Esophagus muscularis mucosa (tissue), 4 donors: ENCODE results near the gene KIAA0513. TPM values are rescaled to one million over a fixed set of nuclear protein-coding genes. Genes with fewer than 3 reads are reported as not detected.

Experiments
- DNase-seq: peaks from one replicate; pipeline ENCODE4 v3.0.0-alpha.2; 2017; ENCODE audit errors: extremely low spot score
- H3K27ac ChIP-seq, 4 donors: fragments of 200-600 bp; sonication (generic); replicated peaks in 1 of 4; 1 replicate in 3 of 4; 2 replicates in 1 of 4; pipeline ENCODE4 v1.5.1; 2016 to 2019; ENCODE audit warnings: mild to moderate bottlenecking in 1 of 4
- H3K27me3 ChIP-seq, 4 donors: fragments of 200-600 bp; sonication (generic); one replicate each; pipeline versions ENCODE4 v1.5.1 to v1.6.0; 2016 to 2019
- H3K36me3 ChIP-seq, 4 donors: fragments of 200-600 bp; sonication (generic); one replicate each; pipeline ENCODE4 v1.5.1; 2016 to 2019
- H3K4me1 ChIP-seq, 4 donors: fragments of 200-600 bp; sonication (generic); one replicate each; pipeline ENCODE4 v1.5.1; 2016 to 2019
- H3K4me3 ChIP-seq, 4 donors: fragments of 200-600 bp; sonication (generic); 1 replicate in 2 of 4; 2 replicates in 2 of 4; pipeline ENCODE4 v1.5.1; 2016 to 2019; ENCODE audit warnings: mild to moderate bottlenecking in 4 of 4, moderate library complexity in 1 of 4
- H3K9me3 ChIP-seq, 4 donors: fragments of 200-600 bp; sonication (generic); 1 replicate in 3 of 4; 2 replicates in 1 of 4; pipeline ENCODE4 v1.5.1; 2016 to 2019
- EP300 ChIP-seq: sonication (generic); formaldehyde crosslinking; IDR thresholded peaks from one replicate; pipeline ENCODE4 v1.6.1; 2017; ENCODE audit warnings: antibody characterized with exemption
- POLR2A ChIP-seq: fragments of 450-650 bp; IDR thresholded peaks from one replicate; pipeline ENCODE4 v1.6.1; 2017; ENCODE audit warnings: antibody characterized with exemption, moderate library complexity, mild to moderate bottlenecking, low read depth
- POLR2AphosphoS5 ChIP-seq, 2 donors: sonication (generic); formaldehyde crosslinking; IDR thresholded peaks; one replicate each; pipeline ENCODE4 v1.6.1; 2017; ENCODE audit warnings: antibody characterized with exemption in 2 of 2
- WGBS: methylation state at CpG from one replicate; pipeline ENCODE4 v1.1.5; 2018; 5-methylcytosine and 5-hydroxymethylcytosine counted together
- intact Hi-C: fragments of 100-400 bp; cut with DNase I; formaldehyde crosslinking; loops from one replicate; pipeline ENCODE4 v1.15.1; 2023
- total RNA-seq, 4 donors: library from RNA; depleted of rRNA; stranded (reverse); fragments of >200 nt; gene quantifications; one replicate each; pipeline versions ENCODE4 v1.1.0 to v1.2.1, GENCODE V29; 2016
- TF ChIP-seq, protein P1 (sequence below), 3 experiments: fragments of 200-600 bp in 2 of 3; fragments of 450-650 bp in 1 of 3; sonication (generic) in 2 of 3; IDR thresholded peaks; one replicate each; pipeline ENCODE4 v1.5.1; 2017 to 2019; ENCODE audit warnings: antibody characterized with exemption in 3 of 3, mild to moderate bottlenecking in 2 of 3, moderate library complexity in 1 of 3

KIAA0513 gene
- total RNA-seq, 4 donors from 2014 or later, result 16.4 to 28.8 (median 23.4) TPM

DNA sequence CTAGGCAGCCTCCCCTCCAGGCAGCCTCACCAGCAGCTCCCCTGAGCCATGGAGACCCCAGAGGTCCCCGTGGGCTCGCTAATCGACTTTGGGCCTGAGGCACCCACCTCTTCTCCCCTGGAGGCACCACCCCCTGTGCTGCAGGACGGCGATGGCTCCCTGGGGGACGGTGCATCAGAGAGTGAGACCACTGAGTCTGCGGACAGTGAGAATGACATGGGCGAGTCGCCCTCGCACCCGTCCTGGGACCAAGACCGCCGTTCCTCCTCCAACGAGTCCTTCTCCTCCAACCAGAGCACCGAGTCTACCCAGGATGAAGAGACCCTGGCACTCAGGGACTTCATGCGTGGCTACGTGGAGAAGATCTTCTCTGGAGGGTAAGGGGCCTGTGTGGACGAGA, 39.4 kb downstream of the KIAA0513 start:
- intact Hi-C loops, result no loop called here
- H3K36me3 ChIP-seq, result peaks cover 17 to 64% (median 41%) of the 10 kb centered on the region in 4 donors

DNA sequence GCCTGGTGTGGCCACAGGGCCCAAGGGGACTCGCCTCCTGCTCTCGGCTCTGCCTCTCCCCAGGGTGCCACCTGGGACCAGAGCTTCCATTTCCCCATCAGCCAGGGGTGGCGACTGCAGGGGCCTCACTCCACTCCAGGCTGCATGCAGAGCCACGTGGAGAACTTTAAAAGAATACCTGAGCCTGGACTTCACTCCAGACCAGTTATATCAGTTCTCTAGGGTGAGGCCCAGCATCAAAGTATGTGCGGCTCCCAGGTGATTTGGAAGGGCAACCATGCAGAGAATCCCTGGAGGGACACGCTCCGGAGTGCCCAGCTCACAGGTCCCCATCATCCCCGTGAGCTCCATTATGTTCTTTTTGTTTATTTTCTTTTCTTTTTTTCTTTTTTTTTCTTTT, 39.8 kb downstream of the KIAA0513 start:
- DNase-seq, result no peak
- Histone ChIP-seq H3K36me3 (peaks cover 17 to 65% (median 42%) of the 10 kb centered on the region in 4 donors), H3K27me3 (no peaks in the 10 kb centered on the region), H3K9me3 (no peaks in the 10 kb centered on the region), H3K4me1 (peaks cover 0 to 11% (median 0%) of the 10 kb centered on the region in 4 donors), H3K4me3 (no peak overlapping the region), H3K27ac (no peak overlapping the region)
- WGBS, result 88% methylated on average over 8 of the region's 8 CpGs
- TF ChIP-seq POLR2AphosphoS5 (IDR thresholded peaks at IDR 0.05) (no peak), EP300 (no peak), POLR2A (no peak)
- TF ChIP-seq, protein P1, sequence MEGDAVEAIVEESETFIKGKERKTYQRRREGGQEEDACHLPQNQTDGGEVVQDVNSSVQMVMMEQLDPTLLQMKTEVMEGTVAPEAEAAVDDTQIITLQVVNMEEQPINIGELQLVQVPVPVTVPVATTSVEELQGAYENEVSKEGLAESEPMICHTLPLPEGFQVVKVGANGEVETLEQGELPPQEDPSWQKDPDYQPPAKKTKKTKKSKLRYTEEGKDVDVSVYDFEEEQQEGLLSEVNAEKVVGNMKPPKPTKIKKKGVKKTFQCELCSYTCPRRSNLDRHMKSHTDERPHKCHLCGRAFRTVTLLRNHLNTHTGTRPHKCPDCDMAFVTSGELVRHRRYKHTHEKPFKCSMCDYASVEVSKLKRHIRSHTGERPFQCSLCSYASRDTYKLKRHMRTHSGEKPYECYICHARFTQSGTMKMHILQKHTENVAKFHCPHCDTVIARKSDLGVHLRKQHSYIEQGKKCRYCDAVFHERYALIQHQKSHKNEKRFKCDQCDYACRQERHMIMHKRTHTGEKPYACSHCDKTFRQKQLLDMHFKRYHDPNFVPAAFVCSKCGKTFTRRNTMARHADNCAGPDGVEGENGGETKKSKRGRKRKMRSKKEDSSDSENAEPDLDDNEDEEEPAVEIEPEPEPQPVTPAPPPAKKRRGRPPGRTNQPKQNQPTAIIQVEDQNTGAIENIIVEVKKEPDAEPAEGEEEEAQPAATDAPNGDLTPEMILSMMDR (IDR thresholded peaks at IDR 0.05), result no peak
- intact Hi-C loops, result no loop called here

More for the DNA sequence above, 39.4 kb downstream of the KIAA0513 start:
- H3K4me3 ChIP-seq, result no peak overlapping the region
- H3K9me3 ChIP-seq, result no peaks in the 10 kb centered on the region
- peaks cover 0 to 11% (median 0%) of the 10 kb centered on the region in 4 donors for H3K4me1 ChIP-seq
- WGBS, result no CpG with 5 or more reads among the region's 18 CpGs
- TF ChIP-seq EP300, result no peak
- no peak for TF ChIP-seq POLR2AphosphoS5 (IDR thresholded peaks at IDR 0.05)
- TF ChIP-seq, protein P1 (IDR thresholded peaks at IDR 0.05), result no peak
- no peak for TF ChIP-seq POLR2A
- no peak for DNase-seq
- no peaks in the 10 kb centered on the region for H3K27me3 ChIP-seq
- H3K27ac ChIP-seq, result no peak overlapping the region

DNA sequence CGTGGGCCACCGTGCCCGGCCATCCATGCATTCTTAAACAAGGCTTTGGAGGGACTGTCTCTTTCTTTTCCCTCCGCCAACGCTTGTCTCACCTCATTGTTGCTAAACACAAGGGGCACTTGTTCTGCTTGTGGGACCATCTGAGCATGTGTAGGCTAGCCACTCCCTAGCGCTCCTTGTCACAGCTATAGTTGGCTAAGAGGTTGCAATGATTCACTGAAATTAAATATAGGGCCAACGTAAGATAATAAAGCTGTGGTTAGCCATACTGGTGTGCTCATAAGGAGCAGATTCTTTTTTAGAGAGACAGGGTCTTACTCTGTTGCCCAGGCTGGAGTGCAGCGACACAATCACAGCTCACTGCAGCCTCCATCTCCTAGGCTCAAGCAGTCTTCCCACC, 41.2 kb downstream of the KIAA0513 start:
- Histone ChIP-seq H3K9me3 (no peaks in the 10 kb centered on the region), H3K4me3 (no peak overlapping the region), H3K27ac (no peak overlapping the region), H3K36me3 (peaks cover 17 to 79% (median 53%) of the 10 kb centered on the region in 4 donors), H3K27me3 (no peaks in the 10 kb centered on the region), H3K4me1 (peaks cover 0 to 7% (median 2%) of the 10 kb centered on the region in 4 donors)
- TF ChIP-seq, protein P1 (IDR thresholded peaks at IDR 0.05), result no peak
- TF ChIP-seq POLR2A (no peak), EP300 (no peak), POLR2AphosphoS5 (IDR thresholded peaks at IDR 0.05) (no peak)
- intact Hi-C loops, result no loop called here
- 91% methylated on average over 8 of the region's 8 CpGs for WGBS
- DNase-seq, result no peak

DNA sequence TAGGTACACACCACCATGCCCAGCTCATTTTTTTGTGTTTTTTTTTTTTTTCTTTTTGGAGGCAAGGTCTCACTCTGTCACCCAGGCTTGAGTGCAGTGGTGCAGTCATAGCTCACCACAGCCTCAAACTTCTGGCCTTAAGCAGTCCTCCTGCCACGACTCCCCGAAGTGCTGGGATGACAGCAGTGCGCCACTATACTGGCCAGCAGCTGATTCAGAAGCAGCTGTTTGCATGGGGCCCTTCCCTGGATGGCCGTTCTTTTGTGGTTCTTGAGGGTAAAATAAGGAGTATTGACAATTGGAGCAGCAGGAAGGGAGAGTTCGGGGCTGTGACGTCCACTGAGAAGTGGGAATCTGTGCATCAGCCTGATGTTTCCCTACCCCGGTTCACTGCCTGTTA, 41.6 kb downstream of the KIAA0513 start:
- WGBS, result 89% methylated on average over 7 of the region's 7 CpGs
- no peaks in the 10 kb centered on the region for H3K9me3 ChIP-seq
- no peak for DNase-seq
- no peaks in the 10 kb centered on the region for H3K27me3 ChIP-seq
- H3K36me3 ChIP-seq, result peaks cover 17 to 80% (median 53%) of the 10 kb centered on the region in 4 donors
- no peak overlapping the region for H3K4me3 ChIP-seq
- TF ChIP-seq EP300 (no peak), POLR2A (no peak), POLR2AphosphoS5 (IDR thresholded peaks at IDR 0.05) (no peak)
- TF ChIP-seq, protein P1 (IDR thresholded peaks at IDR 0.05), result no peak
- intact Hi-C loops, result no loop called here
- no peak overlapping the region for H3K27ac ChIP-seq
- peaks cover 0 to 7% (median 2%) of the 10 kb centered on the region in 4 donors for H3K4me1 ChIP-seq
